ENCODE data around the gene RASSF1.

Gene RASSF1

DNA sequence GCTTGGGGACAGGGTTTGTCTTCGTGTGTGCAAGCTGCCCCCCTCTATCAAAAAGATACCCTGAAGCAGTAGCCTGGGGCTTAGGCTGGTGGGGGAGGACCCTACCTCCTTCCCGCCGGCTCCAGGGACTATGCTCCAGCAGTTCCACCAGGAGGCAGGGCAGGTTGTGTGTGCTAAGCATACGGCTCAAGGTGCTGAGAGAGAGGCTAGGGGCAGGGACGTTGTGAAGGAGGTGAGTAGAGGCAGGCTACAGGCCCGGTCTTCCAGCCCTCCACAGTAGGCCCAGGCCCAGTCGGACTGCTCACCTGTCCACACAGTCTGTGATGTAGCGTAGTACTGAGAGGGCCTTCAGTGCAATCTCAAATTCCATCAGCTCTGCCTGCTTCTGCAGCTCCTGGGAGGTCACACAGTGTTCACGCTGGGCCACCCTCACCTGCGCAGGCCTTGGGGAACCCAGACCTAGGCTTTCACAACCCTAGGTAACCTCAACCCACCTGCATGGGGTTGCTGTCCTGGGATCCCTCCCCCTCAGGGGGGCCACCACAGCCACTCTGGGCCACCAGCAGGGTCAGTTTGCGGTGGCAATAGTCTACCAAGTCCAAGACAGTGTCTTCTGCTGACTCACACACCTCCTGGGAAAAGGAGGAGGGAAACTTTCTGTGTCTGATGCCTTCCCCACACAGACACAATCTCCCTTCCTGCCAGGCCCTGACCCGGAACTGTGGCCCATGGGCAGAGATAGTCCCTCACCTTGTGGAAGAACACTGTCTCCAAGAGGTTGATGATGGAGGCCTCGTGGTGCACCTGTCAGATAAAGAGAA, 2.4 kb upstream of the RASSF1 start:
- DNase-seq (ENCODE audit: low spot score): no peak

GRCh38 chr3:50341996-50342650, 1.5 kb upstream of the RASSF1 start:
- no peak for DNase-seq (ENCODE audit: low spot score)

DNA sequence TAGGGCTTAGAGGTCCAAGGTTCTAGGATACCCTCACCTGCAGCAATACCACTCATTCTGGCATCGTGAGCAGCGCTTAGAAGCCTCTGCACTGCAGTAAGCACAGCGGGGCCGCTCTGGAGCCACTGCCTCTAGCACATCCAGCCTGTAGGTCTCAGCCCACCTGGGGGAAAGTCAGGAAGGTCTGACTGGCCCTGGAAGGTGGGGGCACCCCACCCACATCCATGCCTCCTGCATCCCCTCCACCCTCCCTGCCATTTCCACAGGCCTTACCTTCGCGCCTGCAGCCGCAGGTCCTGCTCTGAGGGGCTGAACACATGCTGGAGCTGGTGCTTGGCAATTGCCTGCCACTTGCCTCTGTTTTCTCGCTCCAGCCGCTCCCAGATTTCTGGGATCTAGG, 901 bp upstream of the RASSF1 start:
- no peak for DNase-seq (ENCODE audit: low spot score)

DNA sequence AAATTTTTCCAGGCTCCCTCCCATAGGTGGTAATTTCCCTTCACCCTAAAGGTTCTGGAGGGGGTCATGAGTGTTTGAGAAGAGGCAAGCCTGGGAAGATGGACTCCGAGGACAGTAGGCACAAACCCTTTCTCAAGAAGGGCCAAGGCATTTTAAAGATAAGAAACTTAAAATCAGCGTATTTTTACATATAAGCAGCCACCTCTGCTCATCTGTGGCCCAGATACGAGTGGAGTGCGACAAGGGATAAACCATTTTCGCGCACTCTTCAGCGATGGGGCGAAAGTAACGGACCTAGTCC, 539 bp downstream of the RASSF1 start:
- no peak for DNase-seq (ENCODE audit: low spot score)

DNA sequence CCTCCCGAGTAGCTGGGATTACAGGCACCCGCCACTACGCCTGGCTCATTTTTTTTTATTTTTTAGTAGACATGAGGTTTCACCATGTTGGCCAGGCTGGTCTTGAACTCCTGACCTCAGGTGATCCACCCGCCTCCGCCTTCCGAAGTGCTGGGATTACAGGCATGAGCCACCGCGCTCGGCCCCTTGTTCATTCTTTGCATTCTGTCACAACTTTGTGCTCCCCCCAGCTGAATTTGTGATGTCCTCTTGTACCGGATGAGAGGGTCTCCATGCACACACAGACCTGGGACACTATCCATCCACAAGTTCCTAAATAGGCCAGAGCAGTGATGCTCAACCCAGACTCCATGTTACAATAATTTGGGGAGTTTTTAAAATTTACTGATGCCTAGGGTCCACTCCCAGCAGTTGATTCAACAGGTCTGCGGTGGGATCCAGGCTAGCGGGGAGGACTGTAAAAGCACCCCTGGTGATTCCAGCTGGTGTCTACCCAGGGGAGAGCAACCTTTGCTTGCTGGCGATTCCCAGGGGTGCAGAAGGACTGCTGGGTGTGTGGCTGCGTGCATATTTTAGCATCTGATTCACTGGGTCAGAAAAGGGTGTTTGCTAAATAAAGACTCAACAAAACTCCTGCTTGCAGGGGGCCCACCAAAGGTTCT, 1.0 kb downstream of the RASSF1 start:
- DNase-seq (ENCODE audit: low spot score): no peak

DNA sequence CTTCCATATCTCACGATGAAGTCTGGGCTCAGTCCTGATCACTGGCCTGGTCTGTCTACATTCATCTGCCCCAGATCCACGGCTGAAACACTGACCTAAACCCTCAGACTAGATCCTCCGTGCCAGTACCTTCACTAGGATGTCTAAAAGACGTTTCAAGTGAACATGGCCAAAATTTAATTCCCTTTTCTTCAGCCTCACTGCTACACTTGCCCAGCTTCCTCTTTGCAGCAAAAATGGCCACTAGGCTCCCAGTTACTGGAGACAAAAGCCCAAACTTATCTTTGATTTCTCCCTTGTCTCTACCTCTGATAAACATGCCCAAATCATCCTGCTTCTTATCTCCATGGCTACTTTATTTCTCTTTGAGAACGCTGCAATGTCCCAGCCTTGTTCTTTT, 1.7 kb downstream of the RASSF1 start:
- no peak for DNase-seq (ENCODE audit: low spot score)

DNA sequence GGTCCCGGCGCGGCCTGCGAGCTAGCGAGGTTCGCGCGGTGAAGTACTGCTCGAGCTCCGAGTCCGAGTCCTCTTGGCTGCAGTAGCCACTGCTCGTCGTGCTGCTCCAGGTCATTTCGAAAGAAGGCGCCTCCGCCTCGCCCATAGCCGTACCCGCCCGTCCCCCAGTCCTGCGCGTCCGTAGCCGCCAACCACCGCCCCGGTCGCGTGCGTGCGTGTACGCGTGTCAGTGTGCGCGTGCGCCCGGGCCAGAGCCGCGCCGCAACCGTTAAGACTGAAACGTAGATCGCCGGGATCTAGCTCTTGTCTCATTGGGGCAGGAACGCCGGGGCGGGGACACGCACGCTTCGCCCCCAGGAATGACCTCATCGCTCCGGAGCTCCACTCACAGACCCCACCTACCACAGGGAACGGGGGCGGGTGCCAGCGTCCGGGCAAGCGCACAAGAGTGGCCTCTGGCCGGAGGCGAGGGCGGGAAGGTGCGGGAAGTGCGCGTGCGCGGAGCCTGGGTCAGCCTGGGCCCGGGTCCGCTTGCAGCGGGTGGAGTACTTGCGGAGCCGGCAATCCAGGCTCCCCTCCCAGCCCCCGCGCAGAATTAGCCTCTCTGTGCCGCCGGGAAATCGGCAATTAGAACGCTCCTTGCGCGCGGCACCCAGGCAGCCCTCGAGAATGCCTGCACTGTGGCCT, 3.3 kb downstream of the RASSF1 start:
- DNase-seq (ENCODE audit: low spot score): peak; percentile 99

- no peak for DNase-seq (ENCODE audit: low spot score)
Measured at GRCh38 chr3:50336452-50337174, 4.0 kb downstream of the RASSF1 start.

DNA sequence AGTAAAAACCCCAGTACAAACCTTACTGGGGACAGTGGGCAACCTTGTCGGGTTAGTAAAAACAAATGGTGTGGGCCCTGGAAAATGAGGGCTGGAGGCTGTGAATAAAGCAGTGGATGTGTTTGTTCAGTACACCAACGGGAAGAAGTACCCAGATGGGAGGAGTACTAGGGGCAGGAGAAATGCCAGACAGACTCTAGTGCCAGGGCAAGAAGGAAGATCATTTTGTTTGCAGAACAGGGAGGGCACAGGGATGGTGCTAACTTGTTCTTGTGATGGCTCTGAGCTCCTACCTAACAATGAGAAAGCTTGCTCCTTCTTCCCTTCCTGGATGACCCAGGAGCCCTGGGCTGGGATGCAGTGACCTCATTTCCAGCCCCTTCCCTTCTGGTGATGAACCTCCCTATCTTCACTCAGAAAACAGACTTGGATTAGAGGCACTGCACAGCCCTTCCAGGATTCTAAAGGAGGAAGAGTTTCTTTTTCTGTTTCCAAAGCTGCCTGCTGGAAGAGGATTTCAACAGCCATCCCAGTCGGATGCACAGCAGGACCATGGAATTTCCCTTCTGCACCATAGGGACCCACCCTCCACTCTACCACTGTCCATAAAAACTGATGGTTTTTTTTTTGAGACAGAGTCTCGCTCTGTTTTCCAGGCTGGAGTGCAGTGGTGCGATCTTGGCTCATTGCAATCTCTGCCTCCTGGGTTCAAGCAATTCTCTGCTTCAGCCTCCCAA, 6.1 kb downstream of the RASSF1 start:
- no peak for DNase-seq (ENCODE audit: low spot score)

DNA sequence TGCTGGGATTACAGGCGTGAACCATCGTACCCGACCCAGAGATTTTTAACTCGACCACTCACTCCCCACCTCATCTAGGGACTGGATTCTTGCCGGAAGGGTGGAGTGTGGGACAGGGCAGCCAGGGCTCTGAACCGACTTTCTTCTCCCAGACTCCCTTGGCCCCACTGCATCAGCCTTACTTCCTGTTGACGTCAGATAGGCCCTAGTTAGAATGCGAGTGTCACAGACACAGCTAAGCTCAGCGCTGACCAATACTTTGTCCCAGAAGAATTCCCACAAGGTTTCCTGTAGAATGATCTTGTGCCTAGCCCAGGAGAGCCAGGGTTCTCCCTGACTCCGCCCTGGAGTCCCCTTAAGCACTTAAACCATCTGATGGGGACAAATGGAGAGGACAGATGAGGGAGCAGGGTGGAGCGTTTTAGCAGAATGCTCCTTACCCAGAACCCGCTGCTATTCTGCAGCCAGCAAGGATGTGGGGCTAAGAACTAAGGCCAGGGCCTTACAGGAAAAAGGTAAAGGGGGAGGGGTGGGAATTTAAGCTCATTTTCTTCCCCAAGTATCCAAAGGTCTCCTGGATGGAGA, 6.8 kb downstream of the RASSF1 start:
- DNase-seq (ENCODE audit: low spot score): no peak

DNA sequence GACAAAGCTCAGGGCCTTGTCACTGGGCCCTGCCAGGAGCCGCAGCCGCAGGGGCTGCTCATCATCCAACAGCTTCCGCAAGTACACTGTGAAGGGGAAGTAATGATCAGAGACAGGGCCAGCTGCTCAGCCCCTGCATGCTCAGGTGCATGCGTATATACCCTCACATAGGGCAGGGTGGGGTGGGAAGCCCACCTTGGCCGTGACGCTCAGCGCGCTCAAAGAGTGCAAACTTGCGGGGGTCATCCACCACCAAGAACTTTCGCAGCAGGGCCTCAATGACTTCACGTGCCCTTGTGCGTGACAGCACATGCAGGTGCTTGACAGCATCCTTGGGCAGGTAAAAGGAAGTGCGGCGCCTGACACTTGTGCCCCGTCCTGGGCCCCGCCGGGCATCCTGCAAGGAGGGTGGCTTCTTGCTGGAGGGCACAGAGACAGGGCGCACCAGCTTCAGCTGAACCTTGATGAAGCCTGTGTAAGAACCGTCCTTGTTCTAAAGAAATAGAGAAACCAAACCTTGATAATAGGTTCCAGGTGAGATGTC, 9.2 kb downstream of the RASSF1 start:
- DNase-seq (ENCODE audit: low spot score): no peak

DNA sequence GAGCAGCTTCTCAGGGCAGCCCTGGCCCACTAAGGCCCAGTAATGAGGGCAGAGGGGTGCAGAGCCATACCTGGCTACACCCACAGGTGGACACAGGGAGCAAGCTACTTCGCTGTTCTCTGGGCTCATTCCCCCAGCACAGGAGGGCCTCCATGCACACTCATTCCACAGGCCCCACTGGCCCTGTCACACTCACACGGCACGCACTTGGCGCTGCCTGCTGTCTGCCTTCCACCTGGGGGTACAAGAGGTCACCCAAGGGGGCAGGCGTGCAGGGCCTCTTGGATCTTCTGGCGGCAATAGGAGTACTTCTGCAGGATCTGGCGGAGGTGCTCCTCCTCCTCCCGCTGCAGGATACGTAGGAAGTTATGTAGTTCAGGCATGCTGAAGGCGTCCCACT, 10.3 kb downstream of the RASSF1 start:
- DNase-seq (ENCODE audit: low spot score): no peak

DNA sequence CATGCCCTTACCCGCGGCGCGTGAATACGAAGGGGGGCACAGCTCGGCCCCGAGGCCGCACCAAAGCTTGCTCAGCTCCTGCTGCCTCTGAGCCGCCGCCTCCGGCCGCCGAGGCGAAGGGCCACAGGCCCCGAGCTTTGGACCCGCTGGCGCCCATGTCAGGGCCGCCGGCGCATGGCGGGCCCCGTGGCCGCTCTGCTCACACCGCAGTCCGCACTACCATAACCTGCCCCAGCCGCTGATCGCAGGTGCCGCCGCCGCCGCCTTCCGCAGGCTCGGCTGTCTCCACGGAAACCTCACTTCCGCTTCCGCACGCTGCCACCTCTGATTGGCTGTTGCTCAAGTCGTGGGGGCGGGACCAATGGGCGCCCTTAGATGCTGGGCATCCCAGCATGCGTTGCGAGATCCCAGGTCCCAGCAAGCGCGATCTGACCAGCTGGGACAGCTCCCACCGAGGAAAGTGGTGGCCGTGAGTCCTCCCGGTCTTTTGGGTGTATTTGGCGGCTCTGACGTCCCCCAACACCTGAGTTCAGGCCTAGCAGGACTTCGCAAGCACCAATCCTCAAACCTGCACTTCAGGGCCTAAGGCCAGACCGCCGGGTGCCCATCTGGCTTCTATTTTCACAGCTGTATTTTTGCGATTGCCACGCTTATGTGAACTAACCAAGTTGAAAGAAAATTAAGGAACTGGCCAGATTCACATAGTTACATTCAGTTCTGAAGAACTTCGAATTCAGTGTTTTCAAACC, 12.5 kb downstream of the RASSF1 start, which contains the start of gene TUSC2:
TSS of gene TUSC2 (minus strand) at position 281 of the 749 bp plus-strand sequence. CDS start at position 157, 124 bp downstream.
- DNase-seq (ENCODE audit: low spot score): peak; percentile 97

DNA sequence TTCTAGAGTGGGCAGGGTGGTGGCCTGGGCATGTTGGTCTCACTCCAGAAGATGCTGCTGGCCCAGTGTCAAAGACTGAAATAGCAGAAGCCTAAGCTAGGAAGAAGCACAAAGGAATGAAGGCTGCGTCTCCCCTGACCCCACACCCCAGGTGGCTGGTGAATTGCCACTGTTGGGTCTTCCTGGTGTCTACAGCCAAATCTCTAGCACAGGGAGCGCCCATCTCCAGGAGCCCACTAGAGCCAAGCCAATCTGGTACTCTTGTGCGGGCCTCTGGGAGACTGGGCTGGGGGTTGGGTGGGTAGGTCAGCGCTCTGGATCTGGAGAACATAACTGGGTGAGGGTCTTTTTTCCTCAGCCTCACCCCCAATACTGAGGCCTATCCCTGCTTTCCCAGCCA, 13.5 kb downstream of the RASSF1 start:
- no peak for DNase-seq (ENCODE audit: low spot score)

DNA sequence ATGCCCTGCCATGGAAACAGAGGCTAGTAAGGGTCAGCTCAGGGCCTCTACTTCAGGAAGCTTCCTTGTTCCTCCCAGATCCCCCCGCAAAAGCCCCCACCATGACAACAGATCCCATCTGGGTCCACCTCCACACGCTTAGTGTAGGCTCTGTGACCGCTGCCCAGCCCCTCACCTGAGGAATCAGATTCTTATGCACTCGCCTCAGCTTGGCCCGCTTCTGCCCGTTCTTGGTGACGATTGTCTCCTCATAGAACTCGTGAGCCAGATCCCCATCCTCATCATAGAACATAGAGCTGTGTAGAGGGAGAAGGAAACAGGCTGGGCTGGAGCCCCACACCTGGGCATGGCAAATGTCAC, 14.5 kb downstream of the RASSF1 start:
- DNase-seq (ENCODE audit: low spot score): no peak

- no peak for DNase-seq (ENCODE audit: low spot score)
Measured at GRCh38 chr3:50325497-50326181, 15.0 kb downstream of the RASSF1 start.

DNA sequence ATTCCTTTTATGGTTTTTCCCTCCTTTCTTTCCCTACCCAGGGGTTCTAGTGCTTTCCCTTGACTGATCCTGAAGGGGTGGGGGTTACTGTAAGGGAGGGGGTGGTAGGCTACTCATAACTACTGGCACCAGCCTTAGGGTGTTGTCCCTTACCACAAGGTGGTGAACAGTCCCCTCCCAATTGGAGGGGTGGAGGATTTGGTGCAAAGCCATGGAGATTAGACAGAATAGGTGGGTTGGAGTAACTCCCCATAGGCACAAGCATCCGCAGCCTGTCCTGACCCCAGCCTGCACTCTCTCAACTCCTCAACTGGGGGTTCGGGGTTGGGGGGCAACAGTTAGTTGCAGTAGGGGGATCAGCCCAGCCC, 15.5 kb downstream of the RASSF1 start:
- no peak for DNase-seq (ENCODE audit: low spot score)

- peak; percentile 69 for DNase-seq (ENCODE audit: low spot score)
Measured at GRCh38 chr3:50324351-50325112, 16.1 kb downstream of the RASSF1 start.

Measured in kidney tubule cell (primary cell).